GM21786 (cell line): ENCODE results near the gene IGF1R.

ENCODE experiments used
- ATAC-seq: cut with Tn5 transposase; IDR thresholded peaks from one replicate; pipeline ENCODE4 v1.9.1; 2021; ENCODE audit not compliant: unreplicated experiment

The IGF1R gene

GRCh38 chr15:98724048-98724447 lies 75.7 kb downstream of the IGF1R start:
- ATAC-seq = no peak

GRCh38 chr15:98724494-98724893 lies 76.2 kb downstream of the IGF1R start:
- no peak for ATAC-seq

GRCh38 chr15:98725874-98726273 lies 77.5 kb downstream of the IGF1R start:
- ATAC-seq = no peak

- no peak for ATAC-seq
These were observed 79.0 kb downstream of the IGF1R start for GRCh38 chr15:98727115-98728040.

GRCh38 chr15:98728082-98728810 lies 79.9 kb downstream of the IGF1R start:
- ATAC-seq = no peak

GRCh38 chr15:98728811-98729160 lies 80.4 kb downstream of the IGF1R start:
- no peak for ATAC-seq

GRCh38 chr15:98729446-98730042 lies 81.2 kb downstream of the IGF1R start:
- ATAC-seq = no peak

GRCh38 chr15:98730860-98731711 lies 82.7 kb downstream of the IGF1R start:
- no peak for ATAC-seq

GRCh38 chr15:98731712-98732450 lies 83.5 kb downstream of the IGF1R start:
- ATAC-seq = no peak

- ATAC-seq = no peak
These were observed 84.8 kb downstream of the IGF1R start for GRCh38 chr15:98733098-98733497.

- no peak for ATAC-seq
These were observed 86.3 kb downstream of the IGF1R start for GRCh38 chr15:98734466-98735199.

GRCh38 chr15:98735304-98735703 lies 87.0 kb downstream of the IGF1R start:
- no peak for ATAC-seq

- no peak for ATAC-seq
These were observed 87.7 kb downstream of the IGF1R start for GRCh38 chr15:98735895-98736617.

- no peak for ATAC-seq
These were observed 88.8 kb downstream of the IGF1R start for GRCh38 chr15:98737159-98737558.

- no peak for ATAC-seq
These were observed 89.4 kb downstream of the IGF1R start for GRCh38 chr15:98737721-98738120.

GRCh38 chr15:98738689-98739401 lies 90.5 kb downstream of the IGF1R start:
- ATAC-seq = no peak

- ATAC-seq = no peak
These were observed 92.0 kb downstream of the IGF1R start for GRCh38 chr15:98740295-98740694.

GRCh38 chr15:98740963-98741362 lies 92.6 kb downstream of the IGF1R start:
- ATAC-seq = no peak
